Prostate gland (tissue), 2 donors: ENCODE results near the gene CCZ1B.
"Not testable (repeated sequence)": the region's sequence is repeated elsewhere in the genome, so short reads cannot be mapped to it uniquely, and the experiment has no call there.

Experiments used
- CTCF ChIP-seq, 4 experiments: fragments of 200-600 bp in 2 of 4; fragments of 450-650 bp in 2 of 4; sonication (generic) in 2 of 4; IDR thresholded peaks; 1 replicate in 3 of 4; 2 replicates in 1 of 4; pipeline ENCODE4 v1.5.1; 2016 to 2019; ENCODE audit warnings: antibody characterized with exemption in 4 of 4, mild to moderate bottlenecking in 2 of 4, moderate library complexity in 2 of 4
- POLR2A ChIP-seq: fragments of 450-650 bp; IDR thresholded peaks from one replicate; pipeline ENCODE4 v1.6.1; 2016; ENCODE audit warnings: antibody characterized with exemption, mild to moderate bottlenecking

GRCh38 chr7:6842278-6842921 lies 16.3 kb upstream of the CCZ1B start:
- not testable (repeated sequence) for TF ChIP-seq CTCF (IDR thresholded peaks at IDR 0.05); POLR2A
